Measurements from ENCODE around the gene ANKS1A.

Gene ANKS1A

DNA sequence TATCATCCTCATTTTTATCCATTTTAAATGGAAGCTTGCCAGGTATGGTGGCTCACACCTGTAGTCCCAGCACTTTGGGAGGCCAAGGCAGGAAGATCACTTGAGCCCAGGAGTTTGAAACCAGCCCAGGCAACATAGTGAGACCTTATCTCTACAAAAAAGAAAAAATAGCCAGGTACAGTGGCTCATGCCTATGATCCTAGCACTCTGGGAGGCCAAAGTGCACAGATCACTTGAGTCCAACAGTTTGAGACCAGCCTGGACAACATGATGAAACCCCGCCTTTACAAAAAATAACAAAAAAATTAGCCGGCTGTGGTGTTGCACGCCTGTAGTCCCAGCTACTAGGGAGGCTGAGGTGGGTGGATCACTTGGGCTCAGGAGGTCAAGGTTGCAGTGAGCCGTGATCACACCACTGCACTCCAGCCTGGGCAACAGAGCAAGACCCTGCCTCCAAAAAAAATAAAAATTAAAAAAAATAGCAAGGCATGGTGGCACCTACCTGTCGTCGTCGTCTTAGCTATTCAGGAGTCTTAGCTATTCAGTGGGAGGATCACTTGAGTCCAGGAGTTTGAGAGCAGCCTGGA, 163.0 kb downstream of the ANKS1A start:
- H4K20me1 ChIP-seq (ENCODE audit: insufficient read depth, low read length, poor library complexity, severe bottlenecking): no peaks in the 10 kb centered on the region

DNA sequence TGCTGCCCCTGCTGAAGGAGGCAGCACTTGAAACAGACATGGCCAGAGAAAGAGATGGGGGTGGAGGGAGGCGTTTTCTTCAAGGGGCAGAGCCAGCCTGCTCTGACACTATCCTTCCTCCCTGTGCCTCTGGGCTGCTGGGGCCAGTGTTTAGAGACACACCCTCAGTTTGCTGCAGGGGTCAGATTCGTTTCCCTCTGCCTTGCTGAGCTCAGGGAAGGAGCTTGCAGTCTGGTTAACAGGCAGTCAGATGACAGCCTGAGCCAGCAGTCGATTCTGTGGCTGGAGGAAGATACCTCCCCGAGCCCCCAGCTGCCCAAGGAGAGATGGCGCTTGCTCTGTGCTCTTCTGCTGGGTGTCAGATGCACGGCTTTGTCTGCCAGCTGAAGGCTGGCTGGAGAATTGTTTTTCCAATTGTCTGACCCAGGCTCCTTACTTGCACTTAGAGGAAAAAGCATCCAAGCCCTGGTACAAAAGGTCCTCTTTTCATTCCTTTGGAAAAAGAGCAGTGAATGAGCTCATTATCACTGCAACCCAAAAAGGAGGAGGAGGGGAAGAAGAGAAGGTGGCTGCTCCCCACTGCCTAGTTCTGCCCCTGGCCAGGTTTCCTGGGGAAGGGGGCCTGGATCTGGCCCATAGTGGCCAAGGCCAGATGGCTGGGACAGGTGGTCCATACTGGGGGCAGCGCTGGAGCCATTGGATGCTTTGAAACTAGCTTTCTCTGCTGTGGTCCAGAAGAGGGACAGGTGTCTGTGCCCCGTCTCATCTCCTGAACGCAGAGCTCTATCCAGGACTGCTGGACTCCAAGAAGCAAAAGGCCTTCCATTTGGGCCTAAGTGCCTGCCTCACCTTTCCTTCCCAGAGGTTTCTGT, 163.9 kb downstream of the ANKS1A start:
- no peaks in the 10 kb centered on the region for H4K20me1 ChIP-seq (ENCODE audit: insufficient read depth, low read length, poor library complexity, severe bottlenecking)
- no peaks in the 10 kb centered on the region for H3K79me2 ChIP-seq (ENCODE audit: insufficient read depth, low read length)
- no peaks in the 10 kb centered on the region for H3K36me3 ChIP-seq (ENCODE audit: insufficient read depth, low read length)
- H3K4me1 ChIP-seq (ENCODE audit: insufficient read depth, low read length, poor library complexity, severe bottlenecking): peaks cover 47% of the 10 kb centered on the region
- peak overlapping the region; percentile 23 for H3K9ac ChIP-seq (ENCODE audit: low read depth, low read length, poor library complexity, severe bottlenecking)
- no peak overlapping the region for H3K4me3 ChIP-seq (ENCODE audit: low read length, poor library complexity, severe bottlenecking)
- no peak overlapping the region for H2AFZ ChIP-seq (ENCODE audit: low read length)
- H3K4me2 ChIP-seq (ENCODE audit: low read depth, low read length, poor library complexity, severe bottlenecking): no peak overlapping the region
- no peaks in the 10 kb centered on the region for H3K27me3 ChIP-seq (ENCODE audit: insufficient read depth, low read length, poor library complexity, severe bottlenecking)
- no peaks in the 10 kb centered on the region for H3K9me3 ChIP-seq (ENCODE audit: insufficient read depth, low read depth, low read length)
- no peak for TF ChIP-seq EZH2phosphoT487 (IDR thresholded peaks at IDR 0.05; ENCODE audit: borderline replicate concordance)
- TF ChIP-seq, protein P1, sequence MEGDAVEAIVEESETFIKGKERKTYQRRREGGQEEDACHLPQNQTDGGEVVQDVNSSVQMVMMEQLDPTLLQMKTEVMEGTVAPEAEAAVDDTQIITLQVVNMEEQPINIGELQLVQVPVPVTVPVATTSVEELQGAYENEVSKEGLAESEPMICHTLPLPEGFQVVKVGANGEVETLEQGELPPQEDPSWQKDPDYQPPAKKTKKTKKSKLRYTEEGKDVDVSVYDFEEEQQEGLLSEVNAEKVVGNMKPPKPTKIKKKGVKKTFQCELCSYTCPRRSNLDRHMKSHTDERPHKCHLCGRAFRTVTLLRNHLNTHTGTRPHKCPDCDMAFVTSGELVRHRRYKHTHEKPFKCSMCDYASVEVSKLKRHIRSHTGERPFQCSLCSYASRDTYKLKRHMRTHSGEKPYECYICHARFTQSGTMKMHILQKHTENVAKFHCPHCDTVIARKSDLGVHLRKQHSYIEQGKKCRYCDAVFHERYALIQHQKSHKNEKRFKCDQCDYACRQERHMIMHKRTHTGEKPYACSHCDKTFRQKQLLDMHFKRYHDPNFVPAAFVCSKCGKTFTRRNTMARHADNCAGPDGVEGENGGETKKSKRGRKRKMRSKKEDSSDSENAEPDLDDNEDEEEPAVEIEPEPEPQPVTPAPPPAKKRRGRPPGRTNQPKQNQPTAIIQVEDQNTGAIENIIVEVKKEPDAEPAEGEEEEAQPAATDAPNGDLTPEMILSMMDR (conservative IDR thresholded peaks at IDR 0.05; ENCODE audit: low read length): no peak
- H3F3A ChIP-seq (ENCODE audit: low read depth): peaks cover 8% of the 10 kb centered on the region
- no peaks in the 10 kb centered on the region for H3K9me2 ChIP-seq (replicated peaks; ENCODE audit: low read depth, low read length)

More for the DNA sequence above, 163.0 kb downstream of the ANKS1A start:
- H3K27me3 ChIP-seq (ENCODE audit: insufficient read depth, low read length, poor library complexity, severe bottlenecking): no peaks in the 10 kb centered on the region
- H3K9me2 ChIP-seq (replicated peaks; ENCODE audit: low read depth, low read length): no peaks in the 10 kb centered on the region
- no peak overlapping the region for H3K4me2 ChIP-seq (ENCODE audit: low read depth, low read length, poor library complexity, severe bottlenecking)
- no peaks in the 10 kb centered on the region for H3K36me3 ChIP-seq (ENCODE audit: insufficient read depth, low read length)
- H3K4me1 ChIP-seq (ENCODE audit: insufficient read depth, low read length, poor library complexity, severe bottlenecking): peaks cover 55% of the 10 kb centered on the region
- no peak overlapping the region for H3K9ac ChIP-seq (ENCODE audit: low read depth, low read length, poor library complexity, severe bottlenecking)
- H2AFZ ChIP-seq (ENCODE audit: low read length): no peak overlapping the region
- TF ChIP-seq, protein P1 (conservative IDR thresholded peaks at IDR 0.05; ENCODE audit: low read length): no peak
- TF ChIP-seq EZH2phosphoT487 (IDR thresholded peaks at IDR 0.05; ENCODE audit: borderline replicate concordance): no peak
- H3K4me3 ChIP-seq (ENCODE audit: low read length, poor library complexity, severe bottlenecking): no peak overlapping the region
- H3K79me2 ChIP-seq (ENCODE audit: insufficient read depth, low read length): no peaks in the 10 kb centered on the region
- no peaks in the 10 kb centered on the region for H3K9me3 ChIP-seq (ENCODE audit: insufficient read depth, low read depth, low read length)
- H3F3A ChIP-seq (ENCODE audit: low read depth): peaks cover 16% of the 10 kb centered on the region

DNA sequence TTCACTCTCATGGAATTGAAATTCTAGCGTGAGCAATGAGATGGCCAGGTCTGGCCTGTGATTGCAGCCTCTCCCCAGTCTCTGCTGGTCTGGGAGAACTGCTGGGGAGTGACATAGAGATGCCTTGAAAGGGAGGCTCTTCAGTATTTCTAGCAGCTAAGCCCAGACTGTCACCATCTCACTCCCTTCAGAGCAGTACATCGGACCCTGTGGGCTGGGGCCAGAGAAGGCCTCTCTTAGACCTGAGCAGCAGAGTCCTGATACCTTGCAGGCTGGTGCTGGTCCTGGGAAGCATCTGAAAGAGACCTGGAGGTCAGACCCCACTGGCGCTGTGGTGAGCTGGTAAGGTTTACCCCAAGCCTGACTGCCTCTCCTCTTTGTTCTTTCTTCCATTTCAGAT, 164.6 kb downstream of the ANKS1A start:
- H3K27me3 ChIP-seq (ENCODE audit: insufficient read depth, low read length, poor library complexity, severe bottlenecking): no peaks in the 10 kb centered on the region
- H3K4me1 ChIP-seq (ENCODE audit: insufficient read depth, low read length, poor library complexity, severe bottlenecking): peaks cover 39% of the 10 kb centered on the region
- no peaks in the 10 kb centered on the region for H3K9me3 ChIP-seq (ENCODE audit: insufficient read depth, low read depth, low read length)
- no peaks in the 10 kb centered on the region for H3K79me2 ChIP-seq (ENCODE audit: insufficient read depth, low read length)
- TF ChIP-seq EZH2phosphoT487 (IDR thresholded peaks at IDR 0.05; ENCODE audit: borderline replicate concordance): no peak
- TF ChIP-seq, protein P1 (conservative IDR thresholded peaks at IDR 0.05; ENCODE audit: low read length): no peak
- 0 out of 2 replicates have a peak, but pooled peaks cover under 1% of the 10 kb centered on the region for H3F3A ChIP-seq (ENCODE audit: low read depth)
- no peak overlapping the region for H2AFZ ChIP-seq (ENCODE audit: low read length)
- H4K20me1 ChIP-seq (ENCODE audit: insufficient read depth, low read length, poor library complexity, severe bottlenecking): no peaks in the 10 kb centered on the region
- H3K9ac ChIP-seq (ENCODE audit: low read depth, low read length, poor library complexity, severe bottlenecking): no peak overlapping the region
- H3K4me2 ChIP-seq (ENCODE audit: low read depth, low read length, poor library complexity, severe bottlenecking): no peak overlapping the region
- H3K36me3 ChIP-seq (ENCODE audit: insufficient read depth, low read length): no peaks in the 10 kb centered on the region
- H3K9me2 ChIP-seq (replicated peaks; ENCODE audit: low read depth, low read length): no peaks in the 10 kb centered on the region
- no peak overlapping the region for H3K4me3 ChIP-seq (ENCODE audit: low read length, poor library complexity, severe bottlenecking)

Data from Loucy (cell line).